ENCODE results near the gene TNNI2. TPM values are rescaled to one million over a fixed set of nuclear protein-coding genes. Genes with fewer than 3 reads are reported as not detected.
A peak's percentile ranks its signal among the peaks of the same experiment; 100 is the strongest.
"Not testable (repeated sequence)": the region's sequence is repeated elsewhere in the genome, so short reads cannot be mapped to it uniquely, and the experiment has no call there.

The TNNI2 gene
- total RNA-seq, 2 donors from 2014 or later, result not detected

DNA sequence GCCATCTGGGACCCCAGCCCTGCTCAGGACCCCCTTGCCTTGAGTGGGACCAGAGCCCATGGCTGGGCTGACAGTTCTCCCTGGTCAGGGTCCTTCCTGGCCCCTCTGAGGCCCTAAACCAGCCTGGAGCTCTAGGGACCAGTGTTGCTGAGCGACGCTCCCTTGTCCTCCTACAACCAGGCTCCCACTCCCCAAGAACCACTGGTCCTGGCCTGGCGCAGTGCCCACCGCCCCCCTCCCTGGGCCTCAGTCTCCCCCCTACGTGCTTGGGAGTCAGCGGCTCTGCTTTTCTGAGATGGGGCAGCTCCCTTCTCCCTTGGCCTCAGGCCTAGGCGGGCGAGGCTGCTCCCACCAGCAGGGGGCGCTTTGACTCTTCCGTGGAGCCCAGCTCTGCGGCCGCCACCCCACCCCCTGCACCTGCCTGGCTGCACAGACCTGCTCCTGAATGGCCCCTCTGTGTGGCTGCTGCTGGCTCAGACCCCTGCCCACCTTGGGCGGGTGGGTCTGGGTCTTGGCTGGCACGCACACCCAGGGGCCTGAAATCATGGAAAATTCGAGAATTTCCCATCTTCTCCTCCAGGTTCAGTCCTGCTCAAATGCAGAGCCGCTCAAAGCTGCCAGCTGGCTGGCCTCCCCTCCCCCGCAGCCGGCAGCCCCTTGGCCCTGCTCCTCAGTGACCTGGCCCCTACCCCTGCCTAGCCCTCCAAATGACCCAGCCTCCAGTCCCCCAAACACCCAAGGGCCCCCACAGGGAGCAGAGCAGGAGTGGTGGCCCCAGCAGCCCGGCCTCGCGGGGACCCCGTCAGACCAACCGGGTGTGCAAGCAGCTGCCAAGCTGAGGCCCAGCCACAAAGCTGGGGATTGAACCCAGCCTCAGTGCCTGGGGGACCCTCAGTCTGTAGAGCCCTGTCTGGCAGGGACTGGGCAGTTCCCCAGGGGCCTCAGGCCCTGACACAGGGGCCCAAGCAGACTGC lies 43.8 kb downstream of the TNNI2 start:
- Histone ChIP-seq H3K4me1 (peaks cover 0 to 49% of the 10 kb centered on the region in 2 donors), H3K9me3 (no peaks in the 10 kb centered on the region), H3K36me3 (peaks cover 13% of the 10 kb centered on the region), H3K27ac (peak overlapping the region; percentile 91 to 95), H3K4me3 (no peak overlapping the region), H3K27me3 (no peaks in the 10 kb centered on the region)
- no peak for DNase-seq (ENCODE audit: low spot score)
- TF ChIP-seq, protein P1, sequence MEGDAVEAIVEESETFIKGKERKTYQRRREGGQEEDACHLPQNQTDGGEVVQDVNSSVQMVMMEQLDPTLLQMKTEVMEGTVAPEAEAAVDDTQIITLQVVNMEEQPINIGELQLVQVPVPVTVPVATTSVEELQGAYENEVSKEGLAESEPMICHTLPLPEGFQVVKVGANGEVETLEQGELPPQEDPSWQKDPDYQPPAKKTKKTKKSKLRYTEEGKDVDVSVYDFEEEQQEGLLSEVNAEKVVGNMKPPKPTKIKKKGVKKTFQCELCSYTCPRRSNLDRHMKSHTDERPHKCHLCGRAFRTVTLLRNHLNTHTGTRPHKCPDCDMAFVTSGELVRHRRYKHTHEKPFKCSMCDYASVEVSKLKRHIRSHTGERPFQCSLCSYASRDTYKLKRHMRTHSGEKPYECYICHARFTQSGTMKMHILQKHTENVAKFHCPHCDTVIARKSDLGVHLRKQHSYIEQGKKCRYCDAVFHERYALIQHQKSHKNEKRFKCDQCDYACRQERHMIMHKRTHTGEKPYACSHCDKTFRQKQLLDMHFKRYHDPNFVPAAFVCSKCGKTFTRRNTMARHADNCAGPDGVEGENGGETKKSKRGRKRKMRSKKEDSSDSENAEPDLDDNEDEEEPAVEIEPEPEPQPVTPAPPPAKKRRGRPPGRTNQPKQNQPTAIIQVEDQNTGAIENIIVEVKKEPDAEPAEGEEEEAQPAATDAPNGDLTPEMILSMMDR (IDR thresholded peaks at IDR 0.05), result peak; percentile 87 to 97

DNA sequence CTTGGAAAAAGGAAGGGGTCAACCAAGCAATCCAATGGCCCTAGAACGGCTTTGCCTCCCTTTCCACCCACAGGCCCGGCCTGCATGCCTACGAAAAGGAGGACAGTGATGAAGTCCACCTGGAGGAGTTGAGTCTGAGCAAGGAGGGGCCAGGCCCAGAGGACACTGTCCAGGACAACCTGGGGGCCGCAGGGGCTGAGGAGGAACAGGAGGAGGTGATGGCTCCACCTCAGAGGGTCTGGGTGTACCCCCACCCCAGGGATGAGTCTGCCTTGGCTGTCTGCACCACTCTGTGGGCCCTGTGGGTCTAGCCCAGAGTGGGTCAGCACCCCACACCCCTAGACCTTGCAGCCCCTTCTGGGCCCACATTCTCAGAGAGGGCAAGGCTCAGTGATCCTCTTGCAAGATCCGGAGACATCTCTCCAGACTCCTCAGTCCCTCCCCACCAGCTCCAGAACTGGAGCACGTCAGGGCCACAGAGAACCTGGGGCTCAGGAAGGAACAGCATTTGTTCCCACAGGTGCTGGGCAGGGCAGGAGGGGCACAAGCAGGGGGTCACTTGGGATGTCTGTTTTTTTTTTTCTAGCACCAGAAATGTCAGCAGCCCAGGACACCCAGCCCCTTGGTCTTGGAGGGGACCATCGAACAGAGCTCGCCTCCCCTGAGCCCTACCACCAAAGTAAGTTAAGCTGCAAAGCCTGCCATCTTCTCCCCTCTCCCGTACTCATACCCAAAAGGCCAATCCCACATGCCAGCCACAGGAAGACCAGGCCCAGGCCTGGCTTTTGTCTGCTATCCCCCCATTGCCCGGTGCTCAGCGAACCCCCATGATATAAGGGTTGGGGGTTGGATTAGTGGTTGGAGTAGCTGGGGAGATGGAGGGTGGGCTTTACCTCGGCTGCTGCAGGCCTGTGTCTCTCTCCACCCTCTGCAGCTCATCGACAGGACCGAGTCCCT lies 44.8 kb downstream of the TNNI2 start:
- Histone ChIP-seq H3K27ac (peak overlapping the region in 1 of 2 donors; percentile 91), H3K9me3 (no peaks in the 10 kb centered on the region), H3K27me3 (no peaks in the 10 kb centered on the region), H3K4me1 (peaks cover 0 to 44% of the 10 kb centered on the region in 2 donors), H3K36me3 (peaks cover 17% of the 10 kb centered on the region), H3K4me3 (no peak overlapping the region)
- no peak for DNase-seq (ENCODE audit: low spot score)
- TF ChIP-seq, protein P1 (IDR thresholded peaks at IDR 0.05), result no peak

DNA sequence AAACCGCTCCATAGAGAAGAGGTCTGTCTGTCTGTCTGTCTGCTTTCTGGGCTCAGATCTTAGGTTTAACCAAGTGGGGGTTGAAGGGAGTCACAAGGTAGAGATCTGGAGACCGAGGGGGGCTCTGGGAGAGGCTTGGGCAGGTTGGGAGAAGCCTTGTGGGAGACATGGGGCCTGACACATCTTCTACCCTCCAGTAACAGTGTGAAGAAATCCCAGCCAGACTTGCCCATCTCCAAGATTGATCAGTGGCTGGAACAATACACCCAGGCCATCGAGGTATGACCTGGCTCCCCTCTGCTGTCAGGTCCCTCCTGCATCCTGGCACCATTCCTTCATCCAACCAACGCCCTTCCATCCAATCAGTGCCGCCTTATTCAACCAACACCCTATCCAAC lies 45.5 kb downstream of the TNNI2 start:
- Histone ChIP-seq H3K27ac (no peak overlapping the region), H3K4me3 (no peak overlapping the region), H3K4me1 (peaks cover 0 to 43% of the 10 kb centered on the region in 2 donors), H3K36me3 (peaks cover 18% of the 10 kb centered on the region), H3K9me3 (no peaks in the 10 kb centered on the region), H3K27me3 (no peaks in the 10 kb centered on the region)
- TF ChIP-seq, protein P1 (IDR thresholded peaks at IDR 0.05), result no peak
- DNase-seq (ENCODE audit: low spot score), result no peak

DNA sequence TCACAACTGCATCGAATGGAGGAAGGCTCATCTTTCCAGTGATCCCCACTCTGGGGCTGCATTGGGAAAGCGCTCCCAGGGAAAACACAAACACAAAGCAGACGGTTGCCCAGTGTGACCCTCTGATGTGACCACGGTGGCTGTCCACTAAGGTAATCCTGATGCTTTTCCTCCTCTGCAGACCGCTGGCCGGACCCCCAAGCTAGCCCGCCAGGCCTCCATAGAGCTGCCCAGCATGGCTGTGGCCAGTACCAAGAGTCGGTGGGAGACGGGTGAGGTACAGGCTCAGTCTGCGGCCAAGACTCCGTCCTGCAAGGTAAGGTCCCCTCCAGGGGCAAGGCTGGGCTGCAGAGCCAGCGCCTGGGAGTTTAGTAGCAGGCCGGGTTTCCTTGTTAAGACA lies 47.8 kb downstream of the TNNI2 start:
- H3K9me3 ChIP-seq; H3K27me3 ChIP-seq; DNase-seq (ENCODE audit: low spot score); H3K27ac ChIP-seq; H3K4me3 ChIP-seq: not testable (repeated sequence)
- Histone ChIP-seq H3K4me1 (peaks cover 0 to 21% of the 10 kb centered on the region in 2 donors), H3K36me3 (peaks cover 18% of the 10 kb centered on the region)

DNA sequence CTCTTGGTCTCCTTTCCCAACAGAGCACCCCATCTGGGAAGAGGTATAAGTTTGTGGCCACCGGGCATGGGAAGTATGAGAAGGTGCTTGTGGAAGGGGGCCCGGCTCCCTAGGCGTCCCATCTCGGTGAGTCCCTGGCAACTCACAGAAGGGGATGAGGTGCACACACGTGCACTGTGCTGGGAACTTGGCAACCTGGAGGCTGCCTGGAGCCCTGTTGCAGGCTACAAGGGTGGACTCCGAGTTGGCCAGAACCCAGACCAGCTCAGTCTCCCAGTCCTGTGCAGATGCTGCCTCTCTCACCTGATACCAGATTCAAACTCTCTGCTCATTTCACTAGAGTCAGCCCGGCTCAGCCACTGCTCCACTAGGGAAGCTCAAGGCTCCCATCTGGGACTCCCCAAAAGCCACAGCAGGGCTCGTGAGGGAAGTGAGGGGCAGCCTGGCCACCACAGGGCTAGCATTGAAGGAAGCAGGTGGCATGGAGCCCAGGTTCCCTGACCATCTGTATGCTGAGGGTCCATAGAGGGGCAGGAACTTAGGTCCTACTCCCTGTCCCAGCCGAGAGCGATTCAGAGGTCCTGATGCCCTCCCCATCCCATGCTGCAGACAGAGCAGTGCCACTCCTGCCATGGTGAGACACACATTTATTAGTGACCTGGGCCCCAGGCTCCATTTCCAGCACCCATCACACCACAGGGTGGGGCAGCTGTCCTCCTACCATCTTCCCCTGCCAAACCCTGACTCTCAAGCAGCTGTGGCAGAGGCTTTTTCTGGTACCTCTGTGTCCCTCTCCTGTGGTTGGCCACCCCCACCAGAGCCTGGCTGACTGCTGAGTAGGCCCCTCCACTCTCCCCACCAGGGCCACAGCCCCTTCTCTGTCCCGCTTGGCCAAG lies 48.9 kb downstream of the TNNI2 start:
- Histone ChIP-seq H3K4me1 (peaks cover 0 to 9% of the 10 kb centered on the region in 2 donors), H3K36me3 (peaks cover 18% of the 10 kb centered on the region), H3K9me3 (no peaks in the 10 kb centered on the region), H3K27ac (no peak overlapping the region), H3K4me3 (no peak overlapping the region), H3K27me3 (no peaks in the 10 kb centered on the region)
- TF ChIP-seq, protein P1 (IDR thresholded peaks at IDR 0.05), result no peak
- DNase-seq (ENCODE audit: low spot score), result no peak

All from right atrium auricular region (tissue), 2 donors.